Suprapubic skin (tissue), 3 donors: ENCODE results near the gene RGS6.

ENCODE experiments used
- CTCF ChIP-seq, 2 donors: fragments of 200-600 bp in 1 of 2; fragments of 450-650 bp in 1 of 2; sonication (generic) in 1 of 2; IDR thresholded peaks; one replicate each; pipeline ENCODE4 v1.5.1; 2016 to 2019; ENCODE audit warnings: antibody characterized with exemption in 2 of 2, mild to moderate bottlenecking in 1 of 2, moderate library complexity in 1 of 2
- POLR2A ChIP-seq, 2 donors: fragments of 450-650 bp; IDR thresholded peaks; one replicate each; pipeline ENCODE4 v1.6.1; 2017; ENCODE audit warnings: antibody characterized with exemption in 2 of 2, mild to moderate bottlenecking in 2 of 2, moderate library complexity in 2 of 2

- TF ChIP-seq POLR2A (IDR thresholded peaks at IDR 0.05), result no peak
- no peak for TF ChIP-seq CTCF (IDR thresholded peaks at IDR 0.05)
Measured at GRCh38 chr14:72247896-72248465, 315.8 kb downstream of the RGS6 start.
